Panc1 (cell line): Measurements from ENCODE around the gene BHLHE40.

Experiments used
- POLR2AphosphoS5 ChIP-seq: IDR thresholded peaks from 2 replicates; pipeline ENCODE4 v1.6.1; 2012; ENCODE audit warnings: mild to moderate bottlenecking, low read depth, low read length, moderate library complexity
- TCF7L2 ChIP-seq: IDR thresholded peaks from 2 replicates; pipeline ENCODE4 v1.6.1; 2011; ENCODE audit warnings: mild to moderate bottlenecking, low read depth, low read length, inconsistent platforms
- TF ChIP-seq, protein P1 (sequence below): fragments of 450-650 bp; IDR thresholded peaks from 2 replicates; pipeline ENCODE4 v1.5.1; 2017; ENCODE audit warnings: mild to moderate bottlenecking

DNA sequence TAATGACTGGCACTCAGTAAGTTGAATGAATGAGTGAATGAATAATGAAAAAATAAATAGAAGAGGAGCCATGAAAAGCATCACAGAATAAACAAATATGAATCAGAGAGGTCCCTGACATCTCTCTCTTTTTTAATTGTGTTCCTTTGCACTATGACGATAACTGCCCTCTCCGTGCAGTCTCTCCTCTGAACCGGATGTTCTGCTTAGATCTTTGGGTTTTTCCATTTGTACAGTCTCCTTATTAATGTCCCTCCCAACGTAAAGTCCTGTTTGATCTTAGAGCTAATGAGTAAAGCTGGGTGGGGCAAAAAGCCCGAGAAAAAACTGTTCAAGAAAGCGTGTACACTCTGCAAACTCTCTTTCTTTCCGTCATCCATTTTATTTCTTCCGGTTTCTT is 28.3 kb upstream of the BHLHE40 start:
- TF ChIP-seq TCF7L2 (no peak), POLR2AphosphoS5 (no peak)
- TF ChIP-seq, protein P1, sequence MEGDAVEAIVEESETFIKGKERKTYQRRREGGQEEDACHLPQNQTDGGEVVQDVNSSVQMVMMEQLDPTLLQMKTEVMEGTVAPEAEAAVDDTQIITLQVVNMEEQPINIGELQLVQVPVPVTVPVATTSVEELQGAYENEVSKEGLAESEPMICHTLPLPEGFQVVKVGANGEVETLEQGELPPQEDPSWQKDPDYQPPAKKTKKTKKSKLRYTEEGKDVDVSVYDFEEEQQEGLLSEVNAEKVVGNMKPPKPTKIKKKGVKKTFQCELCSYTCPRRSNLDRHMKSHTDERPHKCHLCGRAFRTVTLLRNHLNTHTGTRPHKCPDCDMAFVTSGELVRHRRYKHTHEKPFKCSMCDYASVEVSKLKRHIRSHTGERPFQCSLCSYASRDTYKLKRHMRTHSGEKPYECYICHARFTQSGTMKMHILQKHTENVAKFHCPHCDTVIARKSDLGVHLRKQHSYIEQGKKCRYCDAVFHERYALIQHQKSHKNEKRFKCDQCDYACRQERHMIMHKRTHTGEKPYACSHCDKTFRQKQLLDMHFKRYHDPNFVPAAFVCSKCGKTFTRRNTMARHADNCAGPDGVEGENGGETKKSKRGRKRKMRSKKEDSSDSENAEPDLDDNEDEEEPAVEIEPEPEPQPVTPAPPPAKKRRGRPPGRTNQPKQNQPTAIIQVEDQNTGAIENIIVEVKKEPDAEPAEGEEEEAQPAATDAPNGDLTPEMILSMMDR = no peak
